ENCODE data around the gene OBSCN. TPM values are rescaled to one million over a fixed set of nuclear protein-coding genes. Genes with fewer than 3 reads are reported as not detected.

OBSCN gene
- total and polyA plus RNA-seq, 12 donors, result 176 to 639 (median 407) TPM

GRCh38 chr1:228383773-228384172 lies 175.9 kb downstream of the OBSCN start:
- DNase-seq (no peak), ATAC-seq (no peak)
- 87 to 91% methylated on average over 2 of the region's 2 CpGs for WGBS, 2 donors
- Histone ChIP-seq H3K4me3 (no peak overlapping the region), H3K4me1 (peaks cover 0 to 12% (median 6%) of the 10 kb centered on the region in 9 donors), H3K36me3 (peaks cover 0 to 6% (median 0%) of the 10 kb centered on the region in 9 donors), H3K9me3 (no peaks in the 10 kb centered on the region), H3K27ac (no peak overlapping the region), H3K27me3 (peaks cover 0 to 19% (median 0%) of the 10 kb centered on the region in 7 donors)
- intact Hi-C loops (cut with DNase I), result no loop called here
- TF ChIP-seq CTCF (IDR thresholded peaks at IDR 0.05), result no peak

GRCh38 chr1:228385232-228385631 lies 177.4 kb downstream of the OBSCN start:
- ATAC-seq (no peak), DNase-seq (no peak)
- TF ChIP-seq CTCF (IDR thresholded peaks at IDR 0.05), result no peak
- no peaks in the 10 kb centered on the region for H3K4me1 ChIP-seq
- no peak overlapping the region for H3K4me3 ChIP-seq
- H3K27me3 ChIP-seq, result peaks cover 0 to 4% (median 0%) of the 10 kb centered on the region in 7 donors
- H3K9me3 ChIP-seq, result no peaks in the 10 kb centered on the region
- no peak overlapping the region for H3K27ac ChIP-seq
- intact Hi-C loops (cut with DNase I), result no loop called here
- H3K36me3 ChIP-seq, result no peaks in the 10 kb centered on the region

GRCh38 chr1:228387321-228387720 lies 179.5 kb downstream of the OBSCN start:
- TF ChIP-seq CTCF (IDR thresholded peaks at IDR 0.05), result no peak
- H3K27ac ChIP-seq, result no peak overlapping the region
- no peaks in the 10 kb centered on the region for H3K4me1 ChIP-seq
- ATAC-seq, result no peak
- no peak overlapping the region for H3K4me3 ChIP-seq
- H3K36me3 ChIP-seq, result peaks cover 0 to 6% (median 0%) of the 10 kb centered on the region in 9 donors
- H3K27me3 ChIP-seq, result no peaks in the 10 kb centered on the region
- DNase-seq, result no peak
- no peaks in the 10 kb centered on the region for H3K9me3 ChIP-seq
- intact Hi-C loops (cut with DNase I), result no loop called here

GRCh38 chr1:228390649-228391048 lies 182.8 kb downstream of the OBSCN start:
- no peak for ATAC-seq
- Histone ChIP-seq H3K36me3 (peaks cover 0 to 35% (median 2%) of the 10 kb centered on the region in 9 donors), H3K27ac (no peak overlapping the region), H3K4me3 (no peak overlapping the region), H3K27me3 (no peaks in the 10 kb centered on the region), H3K9me3 (no peaks in the 10 kb centered on the region), H3K4me1 (peaks cover 0 to 15% (median 9%) of the 10 kb centered on the region in 9 donors)
- 88 to 90% methylated on average over 10 of the region's 10 CpGs for WGBS, 2 donors
- no peak for DNase-seq
- intact Hi-C loops (cut with DNase I), result no loop called here
- TF ChIP-seq CTCF (IDR thresholded peaks at IDR 0.05), result no peak
